Stimulated activated CD4-positive, alpha-beta T cell treated with anti-CD3 and anti-CD28 coated beads, Interleukin-1b, Interleukin-23, amount 100 ng/mL, for 48 hours (primary cell): ENCODE data around the gene SNX9.
A peak's percentile ranks its signal among the peaks of the same experiment; 100 is the strongest.

ENCODE experiments used
- DNase-seq: peaks from one replicate; pipeline ENCODE4 v3.0.0-alpha.2; 2020

Gene SNX9

DNA sequence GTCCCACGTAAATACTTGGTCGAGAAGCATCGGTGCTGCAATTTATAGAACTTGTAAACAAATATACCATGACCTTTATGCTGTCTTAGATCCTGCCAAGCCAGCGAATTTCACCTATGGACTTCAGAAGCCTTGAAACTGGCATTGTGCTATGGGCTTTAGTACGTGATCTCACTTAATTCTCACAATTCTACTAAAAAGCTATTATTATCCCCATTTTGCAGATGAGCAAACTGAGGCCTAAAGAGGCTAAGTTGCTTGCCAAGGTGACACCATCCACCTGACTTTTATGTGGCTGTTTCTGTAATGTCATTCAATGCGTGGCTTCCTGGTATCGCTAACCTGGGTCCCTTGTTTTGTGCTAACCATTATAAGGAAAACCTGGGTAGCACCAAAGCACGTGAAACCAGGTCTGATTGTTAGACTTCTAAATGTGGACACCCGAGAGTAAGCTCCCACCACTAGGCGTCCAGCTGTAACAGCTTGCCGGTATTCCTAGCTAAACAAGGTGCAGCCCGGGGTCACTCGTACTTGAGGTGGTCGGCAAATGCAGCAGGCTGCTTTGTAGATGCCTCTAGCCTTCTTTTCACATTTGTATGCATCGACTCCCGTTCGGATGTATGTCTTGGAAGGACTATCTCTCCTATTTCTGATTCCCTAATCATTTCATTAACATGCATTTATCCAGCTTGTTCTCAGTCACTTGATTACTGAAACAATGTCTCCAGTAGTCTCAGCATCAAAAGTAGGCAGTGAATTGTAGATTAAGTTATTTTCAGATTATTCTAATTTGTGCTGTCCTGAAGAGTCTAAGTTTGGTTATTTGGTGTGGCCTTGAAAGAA is 159.7 kb downstream of the SNX9 start:
- no peak for DNase-seq

DNA sequence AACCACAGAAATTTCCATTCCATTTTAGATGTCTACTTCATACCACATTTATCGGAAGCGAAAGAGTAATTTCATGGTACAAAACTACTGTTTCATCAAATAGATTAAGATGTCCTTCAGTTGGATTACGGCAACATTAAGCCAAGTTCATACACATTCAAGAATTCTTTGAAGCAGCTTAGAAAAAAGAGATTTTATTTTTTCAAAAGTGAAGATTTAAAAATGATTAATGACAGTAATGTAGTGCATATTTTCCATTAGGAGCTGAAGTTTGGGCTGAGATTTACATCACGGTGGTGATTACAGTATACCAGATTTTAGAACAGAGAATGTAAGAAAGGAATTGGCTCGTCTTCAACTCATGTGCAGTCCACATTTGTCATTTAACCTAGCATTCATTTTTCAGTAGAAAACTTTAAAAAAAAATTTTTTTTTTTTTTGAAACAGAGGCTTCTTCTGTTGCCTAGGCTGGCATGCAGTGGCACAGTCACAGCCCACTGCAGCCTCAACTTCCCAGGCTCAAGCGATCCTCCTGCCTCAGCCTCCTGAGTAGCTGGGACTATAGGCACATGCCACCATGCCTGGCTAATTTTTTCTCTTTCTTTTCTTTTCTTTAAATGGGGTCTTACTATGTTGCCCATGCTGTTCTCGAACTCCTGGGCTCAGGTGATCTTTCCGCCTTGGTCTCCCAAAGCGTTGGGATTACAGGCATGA is 160.5 kb downstream of the SNX9 start:
- DNase-seq, result no peak

DNA sequence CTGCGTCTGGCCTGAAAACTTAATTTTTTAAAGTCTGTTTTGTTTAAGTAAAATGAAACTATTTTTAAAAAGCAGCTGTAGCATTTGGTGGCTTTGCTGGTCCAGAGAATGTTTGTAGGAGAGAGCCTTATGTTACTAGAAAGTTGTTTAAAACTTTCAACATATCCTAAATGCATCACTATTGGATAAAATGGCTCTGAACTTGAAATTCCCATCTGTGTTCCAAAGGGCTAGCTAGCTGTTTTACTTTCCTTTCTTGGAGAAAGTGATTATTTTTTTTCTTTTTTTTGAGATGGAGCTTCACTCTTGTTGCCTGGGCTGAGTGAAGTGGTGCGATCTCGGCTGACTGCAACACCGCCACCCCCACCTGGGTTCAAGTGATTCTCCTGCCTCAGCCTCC is 161.1 kb downstream of the SNX9 start:
- DNase-seq, result no peak

DNA sequence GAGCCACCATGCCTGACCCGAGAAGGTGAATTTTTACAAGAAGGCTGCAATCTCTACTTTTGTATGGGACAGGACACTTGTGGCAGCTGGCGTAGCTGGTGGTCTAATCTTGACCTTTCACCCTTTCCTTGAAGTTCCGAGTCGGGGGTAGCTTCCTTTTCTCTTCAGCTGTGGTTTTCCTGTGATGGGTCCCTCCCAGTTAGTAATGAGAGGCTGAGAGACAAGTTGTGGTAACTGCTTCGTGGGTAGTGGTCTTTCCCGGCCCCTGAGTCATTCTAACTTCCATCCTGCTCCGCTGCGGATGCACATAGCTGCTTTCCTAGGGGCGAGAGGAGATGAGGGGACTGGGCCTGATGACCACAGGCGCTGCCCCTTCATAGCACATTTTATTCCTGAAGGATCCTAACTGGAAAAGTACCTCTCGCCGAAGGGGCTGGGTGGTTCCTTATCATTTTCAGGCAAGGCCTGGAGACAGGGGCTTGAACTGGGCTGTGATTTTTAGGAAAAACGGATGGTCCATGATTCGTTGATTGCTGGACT is 161.7 kb downstream of the SNX9 start:
- no peak for DNase-seq

DNA sequence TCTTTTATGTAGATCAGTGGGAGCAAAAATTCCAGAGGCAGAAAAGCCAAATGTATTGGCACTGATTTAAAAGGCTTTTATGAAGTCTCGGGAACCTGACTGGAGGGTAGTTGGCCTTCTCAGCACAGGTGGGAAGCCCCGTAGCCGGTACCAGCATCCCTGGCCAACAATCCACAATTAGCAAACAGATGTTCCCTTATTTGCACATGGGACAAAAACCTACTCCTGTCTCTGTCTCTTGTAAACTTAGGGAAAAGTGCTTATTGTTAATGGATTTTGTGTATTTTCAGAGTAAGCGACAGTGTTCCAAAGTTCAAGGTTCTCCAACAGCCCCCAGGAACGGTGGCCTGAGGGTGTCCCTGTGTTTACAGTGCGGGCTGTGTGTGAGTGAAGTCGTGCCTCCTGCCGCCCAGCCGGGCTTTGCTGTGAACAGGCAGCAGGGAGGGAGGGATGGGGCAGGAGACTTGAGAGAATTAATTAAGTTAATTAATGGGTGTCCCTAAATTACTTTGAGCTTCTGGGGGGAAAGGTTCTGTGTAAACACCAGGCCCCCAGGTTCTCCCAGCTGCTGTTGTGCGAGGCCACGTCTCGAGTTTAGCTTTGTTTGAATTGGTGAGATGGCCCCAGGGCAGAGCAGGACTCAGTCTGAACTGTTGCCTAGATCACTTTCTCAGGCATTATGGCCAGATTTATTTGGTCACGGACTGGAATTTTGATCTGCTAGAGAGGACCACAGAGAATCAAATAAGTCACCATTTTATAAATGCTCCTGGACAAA is 162.5 kb downstream of the SNX9 start:
- DNase-seq, result no peak

DNA sequence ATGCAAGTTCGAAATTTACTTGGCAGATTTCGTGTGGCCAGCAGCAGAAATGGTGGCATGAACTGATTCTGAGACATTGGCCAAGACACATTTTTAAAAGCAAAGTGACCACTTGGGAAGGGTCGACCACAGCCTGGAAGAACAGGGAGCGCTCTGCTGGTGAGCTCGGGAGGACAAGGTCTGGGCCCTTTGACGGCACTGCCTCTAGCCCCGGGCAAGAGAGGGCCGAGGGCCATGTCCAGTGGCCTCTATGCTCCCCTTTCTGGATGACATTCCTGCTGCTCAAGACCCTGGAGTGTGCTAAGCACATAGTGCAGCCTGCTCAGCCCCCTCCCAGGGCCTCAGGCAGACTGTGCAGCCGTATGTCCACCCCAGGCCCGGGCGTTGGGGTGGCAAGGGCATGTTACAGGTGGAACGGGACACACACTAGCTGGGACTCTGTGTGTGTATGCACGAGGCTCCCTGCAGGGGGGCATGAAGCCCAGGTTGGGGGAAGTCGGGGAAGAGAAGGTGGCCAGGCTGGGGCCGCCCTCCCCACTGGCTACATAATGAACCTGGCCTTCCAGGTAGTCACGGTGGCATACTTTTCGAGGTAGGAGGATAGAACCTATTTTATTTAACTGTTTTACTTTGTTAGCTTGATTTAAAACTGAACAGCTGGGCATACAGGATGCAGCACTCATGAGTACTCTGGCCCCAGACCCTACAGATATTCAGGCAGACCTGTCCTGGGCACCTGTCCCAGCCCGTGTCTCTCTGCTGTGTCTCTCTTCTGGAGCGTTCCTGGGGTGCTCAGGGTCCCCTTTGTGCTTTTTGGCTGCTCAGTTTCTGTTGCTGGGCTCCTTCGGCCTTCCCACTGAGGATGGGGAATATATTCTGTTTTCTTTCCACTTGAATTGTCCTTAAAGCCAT is 165.0 kb downstream of the SNX9 start:
- no peak for DNase-seq

DNA sequence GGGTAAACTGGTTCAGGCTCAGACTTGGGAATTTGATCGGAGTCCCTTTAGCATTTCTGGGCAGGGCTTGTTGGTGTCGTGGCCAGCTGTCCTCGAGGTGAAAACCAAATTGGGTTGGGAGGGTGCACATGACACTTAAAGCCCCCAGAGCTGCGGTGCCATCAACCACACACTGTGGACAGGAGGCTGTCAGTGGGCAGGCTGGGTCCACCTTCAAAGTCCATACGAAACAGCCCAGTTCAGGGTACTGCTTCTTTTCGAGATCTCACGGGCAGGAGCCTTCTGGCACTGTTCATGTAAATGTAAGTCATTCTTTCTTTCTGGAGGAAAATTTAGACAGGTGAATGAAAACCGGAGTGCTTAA is 165.6 kb downstream of the SNX9 start:
- no peak for DNase-seq

DNA sequence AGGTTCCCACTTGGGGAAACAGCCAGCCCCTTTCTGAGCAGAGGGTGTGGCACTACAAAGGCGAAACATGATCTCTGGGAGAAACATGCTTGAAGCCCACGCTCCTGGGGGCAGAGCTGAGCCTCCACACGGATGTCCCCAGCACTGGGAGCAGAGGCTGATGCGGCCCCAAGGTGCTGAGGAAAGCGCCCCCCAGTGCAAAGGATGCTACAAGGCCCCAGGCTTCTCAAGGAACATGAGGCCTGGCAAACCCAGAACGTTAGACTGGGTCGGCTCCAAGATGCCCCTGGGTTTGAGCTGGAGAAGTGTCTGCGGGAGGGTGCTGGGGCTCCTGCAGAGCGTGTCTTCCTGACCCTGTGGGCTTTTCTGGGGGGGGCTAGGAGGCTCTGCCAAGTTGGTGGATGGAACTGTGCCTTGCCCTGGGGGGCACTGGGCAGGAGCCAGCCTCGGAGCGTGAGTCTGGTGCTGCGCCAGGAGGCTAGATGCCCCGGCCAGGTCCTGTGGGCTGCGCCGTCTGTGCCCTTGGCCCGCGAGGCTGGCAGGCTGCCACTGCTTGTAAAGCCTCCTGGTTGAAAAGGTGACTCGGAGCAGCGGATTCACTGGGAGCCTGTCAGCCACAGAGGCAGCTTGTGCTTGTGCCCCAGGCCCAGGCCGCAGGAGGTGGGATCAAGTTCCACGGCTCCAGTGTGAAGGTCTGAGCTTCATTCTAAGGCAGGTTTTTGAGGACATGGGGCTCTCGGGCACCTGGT is 166.7 kb downstream of the SNX9 start:
- peak; percentile 40 for DNase-seq

DNA sequence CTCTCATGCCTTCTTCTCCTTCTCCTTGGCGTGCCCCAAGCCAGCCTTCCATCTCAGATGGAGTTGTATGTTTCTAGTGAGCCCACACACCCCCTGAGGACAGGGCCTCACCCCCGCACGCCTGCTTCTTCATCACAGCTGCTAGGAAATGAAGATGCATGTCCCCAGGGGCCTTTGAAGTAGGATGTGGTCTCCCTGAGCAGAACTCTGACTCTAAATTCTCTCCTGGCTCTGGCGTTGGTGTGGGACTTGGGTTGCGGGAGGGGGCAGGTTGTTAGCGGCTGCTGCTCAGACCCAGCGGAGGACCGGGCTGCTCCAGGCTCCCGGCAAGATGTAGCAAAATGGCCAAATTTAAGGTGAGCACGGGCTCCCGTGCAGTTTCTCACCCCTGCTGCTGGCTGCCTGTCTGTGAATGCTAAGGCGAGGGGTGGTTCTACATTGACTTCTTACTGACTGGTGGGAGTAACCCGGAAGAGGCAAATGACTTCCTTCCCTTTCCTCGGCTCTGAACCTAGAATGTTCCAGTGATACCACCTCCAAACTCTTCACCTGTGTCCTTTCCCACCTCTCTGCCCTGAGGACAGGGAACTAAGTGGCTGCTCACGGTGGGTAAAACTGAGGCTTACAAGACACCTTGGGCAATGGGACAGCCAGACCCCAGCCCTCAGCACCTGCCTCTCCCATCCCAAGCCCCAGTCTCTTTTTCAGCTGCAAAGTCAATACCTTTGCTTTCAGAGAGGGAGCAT is 167.4 kb downstream of the SNX9 start:
- DNase-seq, result peak; percentile 46

DNA sequence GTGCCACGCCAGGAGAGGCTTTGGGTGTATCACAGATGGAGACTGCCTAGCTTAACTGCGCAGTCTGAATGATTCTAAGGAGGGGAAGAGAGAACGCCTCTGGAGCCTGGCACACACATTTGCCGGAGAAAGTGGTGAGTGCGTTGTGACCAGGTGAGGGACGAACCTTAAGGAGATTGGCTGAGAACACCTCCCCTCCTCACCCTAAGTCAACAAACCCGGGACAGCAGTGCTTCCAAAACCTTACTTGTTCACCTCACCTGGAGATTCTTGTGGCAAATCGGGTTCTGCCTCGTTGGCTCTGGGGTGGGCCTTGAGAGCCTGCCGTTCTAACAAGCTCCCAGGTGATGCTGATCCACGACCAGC is 168.0 kb downstream of the SNX9 start:
- no peak for DNase-seq

DNA sequence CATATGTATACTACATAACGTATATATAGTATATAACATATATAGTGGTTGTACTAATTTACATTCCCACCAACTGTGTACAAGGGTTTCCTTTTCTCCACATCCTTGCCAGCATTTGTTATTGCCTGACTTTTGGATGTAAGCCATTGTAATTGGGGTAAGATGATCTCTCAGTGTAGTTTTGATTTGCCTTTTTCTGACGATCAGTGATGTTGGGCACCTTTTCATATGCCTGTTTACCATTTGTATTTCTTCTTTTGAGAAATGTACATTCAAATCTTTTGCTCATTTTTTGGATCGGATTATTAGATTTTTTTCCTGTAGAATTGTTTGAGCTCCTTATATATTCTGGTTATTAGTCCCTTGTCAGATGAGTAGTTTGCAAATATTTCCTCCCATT is 170.0 kb downstream of the SNX9 start:
- DNase-seq, result no peak

DNA sequence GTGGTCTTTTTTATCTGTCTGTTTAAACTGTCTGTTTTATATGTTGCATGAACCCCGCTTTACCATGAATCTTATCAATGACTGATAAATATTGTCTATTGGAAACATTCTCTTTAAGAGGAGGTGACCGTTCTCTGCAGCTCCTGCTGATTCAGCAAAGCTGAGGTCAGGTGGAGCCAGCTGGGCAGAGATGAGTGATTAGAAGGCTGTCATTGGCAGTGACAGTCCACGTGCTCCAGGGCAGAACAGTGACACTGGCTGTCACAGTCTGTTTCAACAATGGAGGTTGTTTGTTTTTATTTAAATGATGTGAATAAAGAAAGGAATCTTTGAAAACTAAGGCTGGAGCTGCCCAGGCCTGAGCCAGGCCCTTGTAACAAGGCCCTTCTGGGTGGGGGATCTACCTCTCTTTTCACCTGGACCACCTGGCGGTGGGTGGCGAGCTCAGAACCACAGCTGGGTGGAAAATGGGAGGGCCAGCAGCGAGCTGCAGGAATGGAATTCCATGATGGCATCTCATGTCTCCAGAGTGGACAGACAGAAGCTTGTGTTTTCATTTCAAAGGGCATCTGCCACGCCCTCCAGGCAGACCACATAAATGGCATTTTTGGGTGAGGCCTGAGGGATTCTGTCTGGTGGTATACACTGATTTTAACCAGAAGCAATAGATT is 171.2 kb downstream of the SNX9 start:
- no peak for DNase-seq
